ENCODE data around the gene RNF125.
"Not testable (repeated sequence)": the region's sequence is repeated elsewhere in the genome, so short reads cannot be mapped to it uniquely, and the experiment has no call there.

The RNF125 gene

DNA sequence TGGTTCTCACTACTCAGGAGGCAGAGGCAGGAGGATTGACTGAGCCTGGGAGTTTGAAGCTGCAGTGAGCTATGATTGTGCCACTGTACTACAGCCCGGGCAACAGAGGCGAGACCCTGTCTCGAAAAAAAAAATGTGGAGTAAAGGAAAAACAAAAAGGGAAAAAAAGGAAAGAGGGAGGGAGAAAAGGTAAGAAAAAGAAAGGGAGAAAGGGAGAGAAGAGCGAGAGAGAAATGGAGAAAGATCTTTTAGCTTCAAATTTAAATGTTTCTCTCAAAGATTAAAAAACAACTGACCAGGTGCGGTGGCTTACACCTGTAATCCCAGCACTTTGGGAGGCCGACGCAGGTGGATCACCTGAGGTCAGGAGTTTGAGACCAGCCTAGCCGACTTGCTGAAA lies 65.2 kb downstream of the RNF125 start:
- no peak for DNase-seq (ENCODE audit: extremely low read depth in 1 of 2, low read depth in 1 of 2)

DNA sequence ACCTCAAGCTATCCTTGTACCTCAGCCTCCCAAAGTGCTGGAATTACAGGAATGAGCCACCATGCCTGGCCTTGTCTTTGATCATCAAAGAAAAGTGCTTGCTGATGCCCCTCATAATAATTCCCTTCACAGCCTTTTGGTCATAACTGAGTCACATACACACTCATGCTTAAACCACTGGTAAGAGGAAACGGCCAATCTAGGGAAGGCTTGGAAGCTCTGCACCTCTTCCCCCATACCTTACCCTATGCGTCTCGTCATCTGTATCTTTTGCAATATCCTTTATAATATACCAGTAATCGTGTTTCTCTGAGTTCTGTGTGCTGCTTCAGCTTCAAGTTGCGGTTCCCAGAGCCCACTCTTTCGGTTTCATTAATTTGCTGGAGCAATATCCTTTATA lies 68.3 kb downstream of the RNF125 start:
- DNase-seq (ENCODE audit: extremely low read depth in 1 of 2, low read depth in 1 of 2) = no peak

DNA sequence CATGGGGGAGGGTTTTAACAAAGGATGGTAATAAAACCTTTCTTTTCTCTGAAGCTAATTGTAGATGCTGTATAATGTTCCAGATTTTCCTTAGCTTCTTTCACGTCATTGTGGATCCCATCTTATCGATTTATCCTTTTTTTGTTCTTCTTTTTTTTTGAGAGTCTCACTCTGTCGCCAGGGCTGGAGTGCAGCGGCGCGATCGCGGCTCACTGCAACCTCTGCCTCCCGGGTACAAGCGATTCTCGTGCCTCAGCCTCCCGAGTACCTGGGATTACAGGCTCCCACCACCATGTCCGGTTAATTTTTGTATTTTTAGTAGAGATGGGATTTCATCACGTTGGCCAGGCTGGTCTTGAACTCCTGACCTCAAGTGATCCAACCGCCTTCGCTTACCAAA lies 72.2 kb downstream of the RNF125 start:
- not testable (repeated sequence) for DNase-seq (ENCODE audit: extremely low read depth in 1 of 2, low read depth in 1 of 2)

DNA sequence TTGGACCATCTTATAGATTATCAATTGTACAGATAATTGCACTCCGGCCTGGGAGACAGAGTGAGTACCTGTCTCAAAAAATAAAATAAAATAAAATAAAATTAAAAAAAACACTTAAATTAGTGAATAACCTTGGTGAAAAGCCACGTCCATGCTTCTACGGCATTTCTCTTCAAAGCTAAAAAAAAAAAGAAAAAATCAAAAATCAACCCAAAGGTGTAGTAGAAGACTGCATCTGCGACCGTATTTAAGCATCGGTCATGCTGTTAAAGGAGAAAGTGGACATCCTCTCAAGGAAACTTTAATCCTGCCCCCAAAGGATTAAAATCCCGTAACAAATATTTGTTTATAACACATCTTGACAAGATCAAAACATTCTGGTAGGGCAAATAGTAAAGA lies 72.7 kb downstream of the RNF125 start:
- DNase-seq (ENCODE audit: extremely low read depth in 1 of 2, low read depth in 1 of 2) = no peak

DNA sequence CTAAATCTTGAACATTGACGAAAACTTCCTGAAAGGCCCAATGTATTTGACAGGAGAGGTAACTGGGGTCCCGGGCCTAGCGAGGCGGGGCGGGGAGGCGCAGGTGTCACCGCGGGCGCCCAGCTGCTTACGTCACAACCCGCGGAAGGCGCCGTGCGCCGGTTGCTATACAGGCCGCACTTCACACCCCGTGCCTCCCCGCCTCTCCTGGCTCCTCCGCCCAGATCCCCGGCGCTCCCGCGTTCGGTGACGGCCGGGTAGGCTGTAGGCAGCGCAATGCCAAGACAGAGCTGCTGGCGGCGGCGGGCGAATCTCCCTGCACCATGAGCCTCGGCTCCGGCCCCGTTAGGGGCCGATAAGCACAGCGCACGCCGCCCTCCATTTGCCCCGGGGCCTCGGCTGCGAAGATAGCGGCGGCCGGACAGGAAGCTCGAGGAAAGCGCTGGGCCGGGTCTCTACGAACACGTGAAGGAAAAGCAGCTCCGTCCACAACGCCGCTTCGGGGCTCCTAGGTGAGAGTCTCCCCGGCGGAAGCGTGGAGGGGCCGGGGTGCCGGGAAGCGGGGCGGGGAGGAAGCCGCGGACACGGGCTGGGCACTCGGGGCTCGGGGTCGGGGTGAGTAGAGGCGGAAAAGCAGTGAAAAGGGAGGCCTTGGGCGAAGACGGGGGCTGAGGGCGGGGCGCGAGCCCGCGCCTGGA lies 73.2 kb downstream of the RNF125 start, which contains the start of gene RNF138:
Gene RNF138, plus strand, starts transcription at position 151 of the 698 bp plus-strand sequence. CDS start 903 bp downstream, outside the sequence.
- DNase-seq (ENCODE audit: extremely low read depth in 1 of 2, low read depth in 1 of 2) = peak; percentile 79

DNA sequence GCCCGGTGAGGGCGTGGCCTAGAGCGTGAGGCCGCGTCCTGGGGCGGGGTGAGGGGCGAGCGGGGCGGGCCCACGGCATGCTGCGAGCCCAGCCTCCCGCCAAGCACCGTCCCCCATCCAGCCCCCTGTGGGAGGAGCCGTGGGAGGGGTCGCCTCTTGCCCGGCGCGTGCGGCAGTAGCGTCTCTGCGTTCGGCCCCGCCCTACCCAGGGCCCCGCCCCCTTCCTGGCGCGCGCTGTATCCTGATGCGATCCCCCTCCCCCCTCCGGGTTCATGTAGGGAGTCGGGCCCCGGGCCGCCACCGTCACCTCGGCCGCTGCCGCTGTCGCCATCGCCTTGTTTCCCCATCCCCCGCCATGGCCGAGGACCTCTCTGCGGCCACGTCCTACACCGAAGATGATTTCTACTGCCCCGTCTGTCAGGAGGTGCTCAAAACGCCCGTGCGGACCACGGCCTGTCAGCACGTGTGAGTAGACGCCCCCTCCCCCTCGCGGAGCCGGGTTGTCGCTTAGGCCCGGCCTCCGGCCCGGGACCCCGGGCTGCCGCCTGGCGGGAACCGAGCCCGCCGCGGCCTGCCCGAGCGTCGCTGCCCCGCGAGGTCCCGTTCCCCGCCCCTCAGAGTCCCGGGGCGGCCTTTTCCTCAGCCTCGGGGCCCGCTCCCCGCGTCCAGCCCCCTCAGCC lies 73.9 kb downstream of the RNF125 start:
- peak; percentile 99 for DNase-seq (ENCODE audit: extremely low read depth in 1 of 2, low read depth in 1 of 2)

DNA sequence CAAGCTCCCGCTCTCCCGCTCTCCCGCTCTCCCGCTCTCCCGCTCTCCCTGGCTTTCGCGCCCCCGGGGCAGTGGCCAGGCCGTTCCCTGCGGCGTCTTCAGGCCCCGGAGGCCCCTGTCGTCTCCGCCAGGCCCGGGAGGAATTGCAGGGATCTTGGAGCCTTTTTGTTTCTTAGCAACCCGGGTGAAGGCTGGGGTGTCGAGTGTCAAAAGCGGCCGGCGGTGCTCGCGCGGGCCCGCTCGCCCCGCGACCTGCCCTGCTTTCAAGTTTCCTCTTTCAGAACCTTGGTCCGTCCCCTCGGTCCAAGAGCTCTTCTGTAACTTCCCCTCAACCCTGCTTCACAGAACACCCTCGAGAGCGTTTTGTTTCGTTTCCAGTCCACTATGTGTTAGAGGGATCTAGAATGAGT lies 74.5 kb downstream of the RNF125 start:
- DNase-seq (ENCODE audit: extremely low read depth in 1 of 2, low read depth in 1 of 2) = peak in 1 of 2 donors; percentile 19

DNA sequence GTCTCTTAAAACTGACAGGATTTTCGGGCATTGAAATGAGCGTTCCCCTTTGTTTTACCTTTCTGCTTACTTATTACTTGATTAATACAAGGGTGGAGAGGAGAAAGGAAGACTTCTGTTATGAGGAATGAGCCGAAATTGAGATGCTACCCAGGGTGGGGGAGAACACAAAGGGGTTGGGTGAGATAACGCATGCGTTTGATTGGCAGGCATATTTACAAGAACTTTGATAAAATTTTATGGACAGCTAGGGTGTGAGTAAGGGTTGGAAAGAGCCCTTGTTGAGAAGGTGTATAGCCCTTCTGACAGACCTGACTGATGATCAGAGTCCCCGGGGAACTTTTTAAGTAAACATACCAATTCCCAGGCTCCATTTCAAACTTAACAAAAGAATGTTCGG lies 74.9 kb downstream of the RNF125 start:
- no peak for DNase-seq (ENCODE audit: extremely low read depth in 1 of 2, low read depth in 1 of 2)

DNA sequence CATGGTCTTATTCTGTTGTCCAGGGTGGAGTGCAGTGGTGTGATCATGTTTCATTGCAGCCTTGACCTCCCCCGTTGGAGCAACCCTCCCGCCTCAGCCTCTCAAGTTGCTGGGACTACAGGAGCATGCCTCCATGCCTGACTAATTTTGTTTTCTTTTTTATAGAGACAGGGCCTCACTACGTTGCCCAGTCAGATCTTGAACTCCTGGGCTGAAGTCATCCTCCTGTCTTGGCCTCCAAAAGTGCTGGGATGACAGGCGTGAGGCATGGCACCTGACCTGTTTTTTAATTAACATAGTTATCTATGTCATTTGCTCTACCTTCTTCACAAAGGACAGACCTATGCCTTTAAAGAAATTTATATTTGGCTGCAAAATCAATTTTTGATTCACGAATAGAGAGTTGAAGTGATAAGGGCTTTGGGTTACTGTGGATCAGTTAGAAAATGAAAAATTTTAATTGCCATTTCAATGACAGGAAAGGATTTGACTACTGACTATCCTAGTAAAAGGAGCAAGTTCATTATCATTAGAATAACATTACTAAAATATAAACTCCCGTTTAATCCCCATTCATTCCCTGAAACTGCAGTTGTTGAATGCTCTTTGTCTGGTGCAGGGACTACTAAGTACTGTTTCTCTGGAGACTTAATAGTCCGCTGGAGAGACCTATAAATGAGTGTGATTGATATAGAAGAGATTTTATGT lies 76.7 kb downstream of the RNF125 start:
- no peak for DNase-seq (ENCODE audit: extremely low read depth in 1 of 2, low read depth in 1 of 2)

DNA sequence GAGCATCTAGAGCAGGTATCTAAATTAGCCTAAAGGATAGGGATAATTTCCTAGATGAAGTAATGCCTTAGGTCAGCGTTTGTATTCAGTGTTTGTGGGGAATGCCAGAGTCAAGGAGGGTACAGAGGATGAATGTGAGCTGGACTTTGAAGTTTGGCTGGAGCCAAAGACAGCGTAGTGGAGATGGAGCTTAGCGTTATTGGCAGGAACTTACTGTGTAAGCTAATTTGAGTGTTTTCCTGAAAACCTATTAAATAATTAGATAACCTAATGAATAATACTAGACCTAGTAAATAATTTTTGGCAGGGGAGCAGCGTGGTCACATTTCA lies 77.2 kb downstream of the RNF125 start:
- DNase-seq (ENCODE audit: extremely low read depth in 1 of 2, low read depth in 1 of 2) = no peak

DNA sequence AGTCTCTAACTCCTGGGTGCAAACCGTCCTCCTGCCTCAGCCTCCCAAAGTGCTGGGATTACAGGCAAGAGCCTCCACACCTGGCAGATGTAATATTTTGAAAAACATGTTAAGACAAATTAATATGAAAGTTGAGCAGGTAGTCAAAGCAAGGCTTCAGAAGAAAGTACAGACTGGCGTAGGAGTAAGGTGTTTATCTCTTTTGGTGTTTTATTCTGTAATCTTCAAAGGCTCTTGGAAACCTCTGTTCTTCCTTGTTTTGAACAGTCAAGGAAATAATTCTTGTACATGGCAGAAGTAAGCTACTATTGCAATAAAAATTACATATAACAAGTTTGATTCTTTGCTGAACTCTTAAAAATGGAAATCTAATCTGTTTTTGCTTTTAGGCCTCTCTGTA lies 78.3 kb downstream of the RNF125 start:
- DNase-seq (ENCODE audit: extremely low read depth in 1 of 2, low read depth in 1 of 2) = no peak

DNA sequence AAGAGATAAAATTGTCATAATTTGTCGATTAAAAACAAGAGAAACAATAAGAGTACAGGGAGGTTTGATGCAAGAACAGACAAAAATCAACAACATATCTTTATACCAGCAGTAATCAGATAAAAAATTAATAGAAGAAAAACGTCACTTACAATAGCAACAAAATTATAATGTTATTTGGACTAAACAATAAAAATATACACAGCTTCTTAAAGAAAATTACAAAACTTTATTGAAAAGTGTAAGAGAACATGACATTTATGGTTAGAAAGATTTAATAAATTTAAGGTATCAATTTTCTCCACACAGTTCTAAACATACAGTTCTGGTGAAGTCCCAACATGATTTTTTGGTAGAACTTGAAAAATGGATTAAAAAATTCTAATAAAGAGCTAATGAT lies 85.9 kb downstream of the RNF125 start:
- no peak for DNase-seq (ENCODE audit: extremely low read depth in 1 of 2, low read depth in 1 of 2)

DNA sequence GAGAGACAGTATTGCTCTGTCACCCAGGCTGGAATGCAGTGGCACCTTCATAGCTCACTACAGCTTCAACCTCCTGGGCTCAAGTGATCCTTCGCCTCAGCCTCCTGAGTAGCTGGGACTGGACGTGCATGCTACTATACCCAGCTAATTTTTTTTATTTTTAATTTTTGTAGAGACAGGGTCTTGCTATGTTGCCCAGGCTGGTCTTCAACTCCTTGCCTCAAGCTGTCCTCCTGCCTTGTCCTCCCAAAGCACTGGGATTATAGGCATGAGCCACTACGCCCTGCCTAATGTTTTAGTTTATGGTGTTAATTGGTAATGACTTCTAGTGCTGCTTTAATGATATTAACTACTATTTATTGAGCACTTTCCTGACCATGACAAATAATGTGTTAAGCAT lies 91.4 kb downstream of the RNF125 start:
- no peak for DNase-seq (ENCODE audit: extremely low read depth in 1 of 2, low read depth in 1 of 2)

DNA sequence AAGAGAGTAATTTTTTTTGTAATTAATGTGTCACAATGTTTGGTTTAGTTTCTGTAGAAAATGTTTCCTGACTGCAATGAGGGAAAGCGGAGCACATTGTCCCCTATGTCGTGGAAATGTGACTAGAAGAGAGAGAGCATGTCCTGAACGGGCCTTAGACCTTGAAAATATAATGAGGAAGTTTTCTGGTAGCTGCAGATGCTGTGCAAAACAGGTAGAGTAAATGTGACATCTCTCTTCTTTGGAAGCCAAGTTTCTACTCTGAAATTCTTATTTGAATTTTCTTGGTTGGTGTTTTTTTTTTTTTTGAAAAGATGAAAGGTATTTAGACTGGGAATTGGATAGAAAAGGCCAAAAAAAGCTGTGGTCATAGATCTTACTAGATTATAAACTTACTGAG lies 93.1 kb downstream of the RNF125 start:
- no peak for DNase-seq (ENCODE audit: extremely low read depth in 1 of 2, low read depth in 1 of 2)

DNA sequence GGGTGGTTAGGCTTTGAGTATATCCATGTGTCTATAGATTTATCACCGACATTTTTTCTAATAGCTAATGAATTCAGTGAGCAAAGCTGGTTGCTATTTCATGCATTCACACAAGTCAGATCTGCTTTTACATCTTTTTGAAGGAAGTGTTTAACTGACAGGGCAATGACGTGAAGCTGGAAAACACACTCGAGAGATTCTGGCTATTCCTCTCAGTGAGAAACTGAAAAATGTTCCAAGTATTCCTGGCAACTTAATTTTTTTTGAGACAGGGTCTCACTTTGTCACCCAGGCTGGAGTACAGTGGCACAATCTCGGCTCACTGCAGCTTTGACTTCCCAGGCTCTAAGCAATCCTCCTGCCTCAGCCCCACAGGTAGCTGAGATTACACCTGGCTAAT lies 94.2 kb downstream of the RNF125 start:
- no peak for DNase-seq (ENCODE audit: extremely low read depth in 1 of 2, low read depth in 1 of 2)

DNA sequence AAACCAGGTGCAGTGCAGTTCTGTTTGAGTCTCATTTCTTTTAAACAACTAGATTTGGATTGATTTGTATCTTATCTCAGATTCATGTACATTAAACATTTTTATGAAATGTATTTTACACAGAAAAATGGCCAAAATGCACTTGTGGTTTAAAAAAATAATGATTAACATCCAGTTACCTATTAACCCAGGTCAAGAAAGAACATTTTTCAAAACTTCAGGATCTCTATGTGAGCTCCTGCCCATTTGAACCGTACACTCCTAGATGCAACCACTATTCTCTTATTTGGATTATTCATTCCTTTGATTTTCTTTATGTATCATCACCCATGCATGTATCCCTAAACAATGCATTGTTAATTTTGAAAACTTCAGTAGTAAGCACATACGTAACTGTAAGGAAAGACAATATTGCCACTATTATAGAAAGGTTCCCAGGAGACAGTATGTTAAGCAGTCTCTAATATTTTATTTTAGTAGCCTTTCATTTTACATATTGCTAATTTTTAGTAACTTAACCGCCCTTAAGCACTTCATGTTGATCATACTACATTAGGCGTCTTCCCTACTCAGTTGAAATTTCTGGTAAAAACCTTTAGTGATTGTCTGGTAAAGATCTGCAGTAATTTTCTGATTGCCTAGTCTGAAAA lies 95.8 kb downstream of the RNF125 start:
- no peak for DNase-seq (ENCODE audit: extremely low read depth in 1 of 2, low read depth in 1 of 2)

DNA sequence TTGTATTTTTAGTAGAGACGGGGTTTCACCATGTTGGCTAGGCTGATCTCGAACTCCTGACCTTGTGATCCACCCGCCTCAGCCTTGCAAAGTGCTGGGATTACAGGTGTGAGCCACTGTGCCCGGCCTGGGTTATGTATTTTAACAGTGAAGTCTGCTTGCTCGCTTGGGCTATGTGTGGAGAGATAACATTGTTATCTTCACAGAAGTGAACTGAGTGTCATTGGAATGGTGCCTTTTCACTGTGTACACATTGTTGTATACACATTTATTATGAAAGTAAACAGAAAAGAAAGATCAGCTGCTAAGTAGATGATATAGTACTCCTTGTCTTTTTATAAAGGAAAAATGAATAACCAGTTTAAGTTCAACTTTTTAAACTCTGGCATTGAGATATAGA lies 103.4 kb downstream of the RNF125 start:
- DNase-seq (ENCODE audit: extremely low read depth in 1 of 2, low read depth in 1 of 2) = no peak

All from stimulated activated CD8-positive, alpha-beta memory T cell treated with anti-CD3 and anti-CD28 coated beads, Interleukin-7, amount 100 ng/mL, for 48 hours (primary cell).